GM19099 (cell line): Measurements from ENCODE around the gene PAM.

Experiments
- POLR2A ChIP-seq: IDR thresholded peaks from 3 replicates; pipeline ENCODE4 v1.6.1; 2011; ENCODE audit warnings: low read depth; ENCODE audit not compliant: insufficient read length; ENCODE audit errors: extremely low read depth

Gene PAM

DNA sequence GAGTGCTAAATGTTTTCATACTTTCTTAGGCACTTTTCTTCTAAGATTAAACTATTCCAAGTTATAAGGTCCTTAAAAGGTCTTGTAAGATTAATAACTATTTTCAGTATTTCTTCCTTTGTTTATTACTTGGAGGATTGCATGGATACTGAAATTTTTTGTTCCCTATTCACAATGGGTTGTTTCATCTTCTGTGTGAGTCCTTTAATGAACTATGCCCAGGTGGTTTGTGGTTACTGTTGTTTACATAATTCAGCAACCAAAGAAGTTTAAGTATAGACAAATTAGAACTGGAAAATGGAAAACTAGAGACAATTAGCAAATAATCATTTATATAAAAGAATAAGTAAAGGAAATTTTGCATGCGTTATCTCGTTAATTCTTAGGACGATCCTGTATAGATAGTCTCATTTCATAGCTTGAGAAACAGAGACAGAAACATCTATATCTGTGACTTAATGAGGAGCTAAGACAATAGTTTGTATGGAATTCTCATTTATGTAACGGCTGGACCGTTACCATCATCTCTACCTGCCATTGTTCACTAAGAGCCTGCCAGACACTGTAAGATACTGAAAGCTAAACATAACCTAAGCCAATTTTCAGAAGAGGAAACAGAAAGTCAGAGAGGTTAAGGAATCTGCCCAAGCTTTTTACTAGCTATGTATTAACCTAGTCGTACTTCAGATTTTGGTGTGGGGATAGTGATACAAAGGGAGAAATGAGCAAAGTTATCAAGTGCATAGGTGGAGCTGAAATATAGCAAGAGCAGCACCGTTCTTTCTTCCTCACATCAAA, 148.2 kb downstream of the PAM start:
- no peak for TF ChIP-seq POLR2A

DNA sequence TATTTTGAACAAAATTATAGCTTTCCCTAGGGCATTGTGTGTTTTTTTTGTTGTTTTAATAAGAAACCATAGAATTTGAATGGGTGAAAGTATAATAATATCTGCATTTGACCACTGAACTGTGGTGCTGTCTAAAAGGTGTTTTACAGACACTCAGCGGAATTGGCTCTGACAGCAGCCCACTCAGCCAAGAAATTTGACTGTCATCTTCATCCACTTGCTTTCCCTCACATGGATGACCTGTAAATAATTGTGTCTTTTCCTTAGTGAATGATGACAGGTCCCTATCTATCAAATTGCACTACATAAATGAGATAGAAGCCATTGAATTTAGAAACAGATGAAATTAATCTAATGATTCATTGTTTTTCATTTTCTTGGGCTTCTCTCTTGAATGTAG, 150.0 kb downstream of the PAM start:
- no peak for TF ChIP-seq POLR2A

DNA sequence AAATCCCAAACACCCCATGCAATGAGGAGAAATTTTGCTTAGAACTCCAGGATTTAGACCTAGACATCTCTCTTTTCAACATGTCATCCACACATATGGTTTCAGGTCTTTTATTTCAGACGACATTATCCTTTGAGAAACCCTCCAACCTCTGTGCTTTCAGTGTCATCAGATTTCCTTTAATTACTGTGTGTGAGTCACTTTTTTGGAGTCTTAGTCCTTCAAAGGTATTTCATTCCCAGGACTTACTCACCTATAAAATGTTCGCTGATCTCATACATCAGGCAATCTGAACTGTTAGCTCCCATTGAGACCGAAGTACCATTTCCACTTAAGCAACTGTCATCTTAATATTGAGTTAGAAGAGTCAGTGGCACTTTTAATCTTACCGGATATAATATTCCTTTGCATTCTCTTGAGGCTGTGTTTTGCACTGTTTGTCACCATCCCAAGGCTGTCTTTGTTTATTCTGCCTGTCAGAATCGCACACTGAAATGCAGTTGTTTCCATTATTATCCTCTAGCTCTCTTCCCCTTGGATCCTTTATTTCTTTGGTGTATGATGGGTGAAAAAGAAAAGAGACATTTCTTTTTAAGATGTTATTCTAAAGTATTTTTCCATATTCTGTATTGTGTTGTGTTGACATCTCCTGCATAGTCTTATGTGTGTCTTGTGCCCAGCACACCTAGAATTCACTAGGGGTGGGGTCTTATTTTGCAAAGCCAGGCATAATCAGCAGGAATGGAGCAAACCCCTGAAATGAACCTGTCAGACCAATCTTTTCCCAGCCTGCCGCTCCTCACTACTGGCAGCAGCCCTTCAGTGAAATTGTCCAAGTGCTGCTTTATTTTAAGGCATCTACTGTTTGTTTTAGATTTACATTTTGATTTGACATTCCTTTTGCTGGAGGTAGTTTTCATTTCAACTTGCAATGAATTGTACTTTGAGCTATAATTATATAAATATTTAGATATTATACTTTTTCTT, 155.4 kb downstream of the PAM start:
- TF ChIP-seq POLR2A: no peak

DNA sequence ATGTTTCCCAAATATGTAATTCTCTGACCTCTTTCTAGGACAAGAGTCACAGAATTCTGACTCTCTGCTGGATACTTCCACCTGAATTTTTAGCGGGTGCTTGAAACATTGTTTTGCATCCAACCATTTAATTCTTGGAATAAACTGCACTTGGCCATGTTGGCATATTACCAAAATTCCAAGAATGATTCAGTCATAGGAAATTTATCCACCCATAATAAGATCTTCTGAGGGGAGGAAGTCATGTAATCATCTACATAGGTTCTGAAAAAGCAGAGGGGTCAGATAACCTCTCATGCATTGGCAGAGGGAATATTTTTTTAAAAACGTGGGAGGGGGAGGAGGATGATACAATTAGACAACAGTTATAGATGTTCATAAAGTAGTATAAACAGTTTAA, 156.9 kb downstream of the PAM start:
- TF ChIP-seq POLR2A: no peak

DNA sequence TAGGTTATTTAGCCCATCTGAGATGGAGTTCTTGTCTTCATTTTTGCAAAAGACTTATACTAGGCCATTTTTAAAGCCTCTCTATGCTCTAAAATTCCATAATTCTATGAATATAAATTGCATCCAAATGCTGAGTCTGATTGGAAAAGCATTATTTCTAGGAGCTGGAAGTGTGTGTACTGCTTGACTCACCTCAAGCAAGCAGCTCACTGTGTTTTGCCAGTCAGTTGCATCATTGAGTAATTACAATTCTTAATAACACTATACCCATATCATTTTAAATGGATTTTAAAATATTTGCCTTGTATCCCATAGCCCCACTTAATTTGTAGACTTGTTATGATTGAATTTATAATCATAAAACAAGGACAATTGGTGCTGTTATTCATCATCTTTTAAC, 161.0 kb downstream of the PAM start:
- no peak for TF ChIP-seq POLR2A

GRCh38 chr5:102918986-102919610, 164.0 kb downstream of the PAM start:
- TF ChIP-seq POLR2A: no peak

DNA sequence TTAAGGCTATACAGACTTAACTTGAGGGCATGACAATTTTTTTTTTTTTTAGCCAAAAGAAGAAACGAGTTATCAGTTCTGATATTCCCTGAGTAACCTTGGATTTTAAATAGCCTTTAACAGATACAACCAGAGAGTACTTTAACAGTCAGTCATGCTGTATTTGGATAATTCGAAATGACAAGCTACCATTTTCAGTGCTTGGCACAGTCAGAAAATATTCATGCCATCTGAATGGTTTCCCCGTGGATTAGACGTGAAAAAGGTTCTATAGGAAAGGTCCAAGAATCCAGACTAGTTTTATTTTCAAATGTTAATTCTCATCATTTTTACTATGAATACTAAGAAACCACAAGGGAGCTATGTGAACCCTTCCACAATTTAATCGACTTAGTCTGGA, 165.7 kb downstream of the PAM start:
- TF ChIP-seq POLR2A: no peak

- TF ChIP-seq POLR2A: no peak
Observed at GRCh38 chr5:102921341-102922044, 166.4 kb downstream of the PAM start.

DNA sequence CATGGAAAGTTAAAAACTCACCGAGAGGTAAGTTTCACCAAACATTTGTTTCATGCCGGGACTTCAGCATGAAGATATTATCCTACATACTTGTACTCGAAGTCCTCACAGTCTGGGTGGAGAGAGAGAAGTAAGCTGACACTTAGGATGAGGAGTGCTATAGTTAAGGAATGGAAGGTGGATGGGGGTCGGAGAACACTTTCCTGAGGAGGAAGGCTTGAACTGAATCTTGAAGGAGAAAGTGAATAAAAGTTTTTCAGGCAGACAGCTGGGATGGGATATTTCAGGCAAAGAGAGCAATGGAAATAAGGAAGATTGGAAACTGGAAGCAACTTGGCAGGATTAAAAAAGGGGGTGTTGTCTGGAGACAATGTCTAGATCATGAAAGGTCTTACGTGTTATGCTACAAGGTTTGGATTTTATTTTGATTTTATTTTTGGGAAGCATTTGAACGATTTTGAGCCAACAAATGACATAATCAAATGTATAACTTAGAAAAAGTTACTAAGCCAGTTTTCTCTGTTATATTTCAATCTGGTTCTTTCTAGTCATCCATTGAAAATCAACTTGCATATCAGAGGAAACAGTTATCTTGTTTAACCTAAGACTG, 167.1 kb downstream of the PAM start:
- no peak for TF ChIP-seq POLR2A

DNA sequence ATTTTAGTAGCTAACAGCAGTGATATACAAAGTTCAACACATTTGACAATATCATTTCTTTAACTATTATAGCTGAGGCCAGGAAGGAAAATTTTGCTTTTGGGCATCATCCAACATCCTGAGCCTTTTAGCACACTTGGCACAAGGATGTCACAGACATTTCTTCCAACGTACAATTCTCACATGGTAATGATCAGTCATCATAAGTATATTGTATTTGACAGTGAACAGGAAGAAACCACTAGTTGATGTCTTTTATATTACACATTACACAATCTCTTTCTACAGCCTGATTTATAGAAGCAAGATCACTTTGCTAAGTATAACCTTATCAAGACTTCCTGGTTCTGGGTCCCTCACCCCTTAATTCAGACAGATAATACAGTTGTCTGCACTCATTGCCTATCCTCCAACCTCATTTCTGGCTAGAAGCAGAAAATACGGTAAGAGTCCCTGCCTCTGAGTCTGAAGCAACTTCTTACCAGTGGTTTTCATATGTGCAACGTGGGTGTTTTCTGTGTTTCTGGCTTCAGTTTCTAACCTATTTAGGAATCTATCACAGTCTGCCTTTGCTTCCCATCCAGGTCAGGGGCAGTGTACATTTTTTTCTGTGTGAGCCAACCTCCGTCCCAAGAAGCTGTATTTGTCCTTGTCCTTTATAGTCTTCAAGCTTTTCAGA, 167.8 kb downstream of the PAM start:
- TF ChIP-seq POLR2A: no peak

GRCh38 chr5:102924963-102925362, 169.9 kb downstream of the PAM start:
- no peak for TF ChIP-seq POLR2A

GRCh38 chr5:102927007-102927406, 171.9 kb downstream of the PAM start:
- TF ChIP-seq POLR2A: no peak

DNA sequence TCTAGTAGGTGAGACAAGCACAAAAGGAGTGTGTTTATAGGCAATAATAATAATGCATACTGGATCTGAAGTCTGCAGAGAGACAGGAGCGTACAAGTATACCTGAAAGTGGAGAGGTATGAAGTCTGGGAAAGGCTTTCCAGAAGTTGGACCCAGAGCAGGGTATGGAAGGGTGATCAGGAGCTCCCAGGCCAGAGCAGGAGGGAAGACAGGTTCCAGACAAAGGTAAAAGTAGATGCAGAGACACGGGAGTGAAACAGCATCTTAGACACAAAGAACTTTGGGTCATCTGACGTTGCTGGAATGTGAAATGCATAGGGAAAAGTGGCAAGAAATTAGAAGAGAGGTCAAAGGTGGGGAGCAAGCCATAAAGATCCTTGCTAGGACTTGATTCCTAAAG, 175.1 kb downstream of the PAM start:
- no peak for TF ChIP-seq POLR2A
